ENCODE data around the gene ZNF75A.

DNA sequence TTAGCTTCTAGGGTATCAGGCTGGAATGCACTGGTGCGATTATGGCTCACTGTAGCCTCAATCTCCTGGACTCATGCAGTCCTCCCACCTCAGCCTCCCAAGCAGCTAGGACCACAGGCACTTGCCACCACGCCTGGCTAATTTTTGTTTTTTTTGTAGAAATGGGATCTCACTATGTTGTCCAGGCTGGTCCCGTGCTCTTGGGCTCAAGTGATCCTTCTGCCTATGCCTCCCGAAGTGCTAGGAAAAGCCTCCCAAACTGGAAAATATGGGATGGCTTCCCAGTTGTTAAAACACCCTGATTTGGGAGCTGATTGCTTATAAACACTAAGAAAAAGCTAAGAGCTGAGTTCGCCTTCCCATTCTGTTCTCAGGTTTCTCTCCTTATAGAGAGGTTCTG, 28.6 kb upstream of the ZNF75A start:
- TF ChIP-seq, protein P1, sequence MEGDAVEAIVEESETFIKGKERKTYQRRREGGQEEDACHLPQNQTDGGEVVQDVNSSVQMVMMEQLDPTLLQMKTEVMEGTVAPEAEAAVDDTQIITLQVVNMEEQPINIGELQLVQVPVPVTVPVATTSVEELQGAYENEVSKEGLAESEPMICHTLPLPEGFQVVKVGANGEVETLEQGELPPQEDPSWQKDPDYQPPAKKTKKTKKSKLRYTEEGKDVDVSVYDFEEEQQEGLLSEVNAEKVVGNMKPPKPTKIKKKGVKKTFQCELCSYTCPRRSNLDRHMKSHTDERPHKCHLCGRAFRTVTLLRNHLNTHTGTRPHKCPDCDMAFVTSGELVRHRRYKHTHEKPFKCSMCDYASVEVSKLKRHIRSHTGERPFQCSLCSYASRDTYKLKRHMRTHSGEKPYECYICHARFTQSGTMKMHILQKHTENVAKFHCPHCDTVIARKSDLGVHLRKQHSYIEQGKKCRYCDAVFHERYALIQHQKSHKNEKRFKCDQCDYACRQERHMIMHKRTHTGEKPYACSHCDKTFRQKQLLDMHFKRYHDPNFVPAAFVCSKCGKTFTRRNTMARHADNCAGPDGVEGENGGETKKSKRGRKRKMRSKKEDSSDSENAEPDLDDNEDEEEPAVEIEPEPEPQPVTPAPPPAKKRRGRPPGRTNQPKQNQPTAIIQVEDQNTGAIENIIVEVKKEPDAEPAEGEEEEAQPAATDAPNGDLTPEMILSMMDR (conservative IDR thresholded peaks at IDR 0.05 in 1 of 2, IDR thresholded peaks at IDR 0.05 in 1 of 2; ENCODE audit: extremely low read depth in 1 of 2, insufficient read depth in 1 of 2, low read depth in 1 of 2, low read length in 2 of 2), result no peak
- no peak for TF ChIP-seq EZH2 (IDR thresholded peaks at IDR 0.05; ENCODE audit: borderline replicate concordance, low read length)
